Astrocyte of the hippocampus (primary cell): ENCODE measurements around the gene KRTAP9-3.
"Not testable (repeated sequence)": the region's sequence is repeated elsewhere in the genome, so short reads cannot be mapped to it uniquely, and the experiment has no call there.

ENCODE experiments used
- DNase-seq: peaks from one replicate; pipeline ENCODE4 v3.0.0; 2011; ENCODE audit warnings: low read depth, low spot score

Gene KRTAP9-3

DNA sequence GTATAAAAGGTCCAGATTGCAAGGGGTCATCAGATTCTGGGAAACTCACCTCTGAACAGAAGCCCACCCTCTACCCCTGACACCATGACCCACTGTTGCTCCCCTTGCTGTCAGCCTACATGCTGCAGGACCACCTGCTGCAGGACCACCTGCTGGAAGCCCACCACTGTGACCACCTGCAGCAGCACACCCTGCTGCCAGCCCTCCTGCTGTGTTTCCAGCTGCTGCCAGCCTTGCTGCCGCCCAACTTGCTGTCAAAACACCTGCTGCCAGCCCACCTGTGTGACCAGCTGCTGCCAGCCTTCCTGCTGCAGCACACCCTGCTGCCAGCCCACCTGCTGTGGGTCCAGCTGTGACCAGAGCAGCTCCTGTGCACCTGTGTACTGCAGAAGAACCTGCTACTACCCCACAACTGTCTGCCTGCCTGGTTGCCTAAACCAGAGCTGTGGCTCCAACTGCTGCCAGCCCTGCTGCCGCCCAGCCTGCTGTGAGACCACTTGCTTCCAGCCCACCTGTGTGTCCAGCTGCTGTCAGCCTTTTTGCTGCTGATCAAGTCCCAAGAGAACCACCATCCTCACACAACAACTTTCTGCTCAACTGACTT lies 17.5 kb downstream of the KRTAP9-3 start, which contains the start of gene KRTAP9-4:
Gene KRTAP9-4, plus strand, starts transcription at position 51 of the 604 bp plus-strand sequence. Its CDS starts 34 bp downstream, at position 85.
- DNase-seq, result not testable (repeated sequence)

DNA sequence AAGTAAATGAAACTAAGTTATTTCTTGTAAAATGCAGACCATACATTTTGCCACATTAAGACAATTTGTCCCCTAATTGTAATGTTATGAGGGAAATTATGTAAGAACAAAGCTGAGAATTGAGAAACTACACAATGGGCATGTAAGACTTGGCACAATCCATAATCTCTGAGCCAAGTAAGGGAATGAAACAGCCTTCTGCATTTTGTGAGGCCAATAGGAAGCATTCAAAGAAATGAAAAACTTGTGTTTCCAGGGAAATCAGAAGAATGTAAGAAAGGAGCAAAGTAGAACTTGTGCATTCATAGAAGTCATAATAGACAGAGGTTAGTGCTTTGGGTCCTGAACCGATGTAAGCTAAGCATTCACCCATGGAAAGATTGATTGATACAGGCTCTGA lies 19.0 kb downstream of the KRTAP9-3 start:
- DNase-seq, result no peak

DNA sequence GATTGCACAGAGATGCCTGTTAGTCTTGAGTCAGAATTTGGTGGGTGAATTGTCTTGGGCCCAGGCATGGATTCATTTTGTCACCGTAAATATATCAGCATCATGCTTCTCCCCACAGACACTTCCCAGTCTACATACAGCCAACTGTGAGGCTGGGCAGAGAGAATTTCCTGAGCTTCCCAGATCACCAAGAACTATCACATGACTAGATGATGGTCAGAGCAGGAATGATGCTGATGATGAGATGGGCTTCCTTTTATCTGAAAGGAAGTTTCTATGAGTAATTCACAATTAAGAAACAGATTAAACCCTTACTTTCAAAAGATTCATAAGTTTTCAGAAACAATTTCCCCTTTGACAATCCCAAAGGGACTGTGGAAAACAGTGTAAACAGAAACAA lies 22.6 kb downstream of the KRTAP9-3 start:
- DNase-seq, result no peak

DNA sequence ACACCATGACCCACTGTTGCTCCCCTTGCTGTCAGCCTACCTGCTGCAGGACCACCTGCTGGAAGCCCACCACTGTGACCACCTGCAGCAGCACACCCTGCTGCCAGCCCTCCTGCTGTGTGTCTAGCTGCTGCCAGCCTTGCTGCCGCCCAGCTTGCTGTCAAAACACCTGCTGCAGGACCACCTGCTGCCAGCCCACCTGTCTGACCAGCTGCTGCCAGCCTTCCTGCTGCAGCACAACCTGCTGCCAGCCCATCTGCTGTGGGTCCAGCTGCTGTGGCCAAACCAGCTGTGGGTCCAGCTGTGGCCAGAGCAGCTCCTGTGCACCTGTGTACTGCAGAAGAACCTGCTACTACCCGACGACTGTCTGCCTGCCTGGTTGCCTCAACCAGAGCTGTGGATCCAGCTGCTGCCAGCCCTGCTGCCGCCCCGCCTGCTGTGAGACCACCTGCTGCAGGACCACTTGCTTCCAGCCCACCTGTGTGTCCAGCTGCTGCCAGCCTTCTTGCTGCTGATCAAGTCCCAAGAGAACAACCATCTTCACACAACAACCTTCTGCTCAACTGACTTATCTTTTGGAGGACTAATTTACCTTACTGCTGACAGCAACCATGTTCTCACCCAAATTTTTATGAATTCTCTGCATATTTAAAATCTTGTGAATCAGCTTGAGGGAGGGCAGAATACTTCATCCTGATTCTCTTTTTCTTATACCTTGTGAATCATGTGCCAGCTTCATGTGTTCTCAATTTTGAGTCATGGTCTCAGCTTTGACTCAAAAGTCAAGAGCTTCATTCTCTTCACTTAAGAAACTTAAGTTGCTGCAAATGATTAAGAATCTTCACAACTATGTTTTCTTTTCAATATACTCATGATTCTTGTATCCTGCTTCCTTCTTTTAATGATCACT lies 23.4 kb downstream of the KRTAP9-3 start, which contains the start of gene KRTAP9-9:
Gene KRTAP9-9, plus strand, starts transcription at position 4 of the 910 bp plus-strand sequence.
- not testable (repeated sequence) for DNase-seq

DNA sequence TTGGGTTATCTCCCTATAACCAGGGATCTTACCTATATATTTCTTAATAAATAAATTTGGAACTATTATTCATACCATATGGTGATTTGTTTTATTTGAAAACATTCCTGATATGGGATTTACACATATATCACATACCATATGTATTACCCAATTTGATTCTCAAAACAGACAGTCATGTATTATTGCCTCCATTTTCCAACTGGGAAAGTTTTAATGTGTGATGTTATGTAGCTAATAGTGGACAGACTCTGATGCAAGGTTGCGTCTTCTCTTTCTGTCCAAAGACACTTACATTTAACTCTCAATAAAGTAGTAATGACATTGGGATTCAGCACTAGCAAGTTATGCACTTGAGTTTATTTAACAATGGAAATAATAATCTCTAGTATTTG lies 24.0 kb downstream of the KRTAP9-3 start:
- DNase-seq, result no peak

DNA sequence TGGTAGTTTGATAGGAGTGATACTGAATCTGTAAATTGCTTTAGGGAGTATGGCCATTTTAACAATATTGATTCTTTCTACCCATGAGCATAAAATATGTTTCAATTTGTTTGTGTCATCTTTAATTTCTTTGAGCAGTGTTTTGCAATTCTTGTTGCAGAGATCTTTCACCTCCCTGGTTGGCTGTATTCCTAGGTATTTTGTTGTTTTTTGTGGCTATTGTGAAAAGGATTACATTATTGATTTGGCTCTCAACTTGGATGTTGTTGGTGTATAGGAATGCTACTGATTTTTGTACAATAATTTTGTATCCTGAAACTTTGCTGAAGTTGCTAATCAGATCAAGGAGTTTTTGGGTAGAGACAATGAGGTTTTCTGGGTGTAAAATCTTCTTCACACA lies 26.2 kb downstream of the KRTAP9-3 start:
- no peak for DNase-seq

DNA sequence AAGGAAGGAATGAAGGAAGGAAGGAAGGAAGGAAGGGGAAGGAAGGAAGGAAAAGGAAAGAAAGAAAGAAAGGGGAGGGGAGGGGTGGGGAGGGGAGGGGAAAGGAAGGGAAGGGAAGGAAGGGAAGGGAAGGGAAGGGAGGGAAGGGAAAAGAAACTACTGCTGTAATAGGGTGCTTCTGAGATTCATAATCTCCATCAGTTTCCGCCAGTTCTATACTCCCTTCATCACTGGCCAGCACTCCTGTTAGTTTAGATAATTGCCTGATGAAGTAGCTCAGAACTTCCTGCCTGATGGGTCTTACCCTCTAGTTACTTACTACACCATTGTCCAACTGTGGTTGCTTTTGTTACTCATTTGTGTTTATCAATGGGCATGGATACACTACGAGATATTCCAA lies 31.0 kb downstream of the KRTAP9-3 start:
- DNase-seq, result no peak

DNA sequence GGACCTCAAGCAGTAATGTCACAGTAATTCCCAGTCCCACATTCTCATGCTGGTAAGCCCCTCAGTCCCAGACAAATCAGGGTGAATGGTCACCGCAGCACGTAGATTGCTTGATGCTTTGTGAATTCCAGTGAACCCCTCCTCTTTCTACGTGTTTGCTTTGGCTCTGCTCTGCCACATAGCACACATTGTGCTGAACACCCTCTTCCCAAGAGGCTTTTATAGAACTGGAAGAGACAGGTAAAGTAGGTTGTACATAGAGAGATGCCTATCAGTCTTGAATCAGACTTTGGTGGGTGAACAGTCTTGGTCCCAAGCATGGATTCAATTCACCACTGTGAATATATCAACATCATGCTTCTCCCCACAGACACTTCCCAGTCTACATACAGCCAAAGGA lies 32.4 kb downstream of the KRTAP9-3 start:
- no peak for DNase-seq

DNA sequence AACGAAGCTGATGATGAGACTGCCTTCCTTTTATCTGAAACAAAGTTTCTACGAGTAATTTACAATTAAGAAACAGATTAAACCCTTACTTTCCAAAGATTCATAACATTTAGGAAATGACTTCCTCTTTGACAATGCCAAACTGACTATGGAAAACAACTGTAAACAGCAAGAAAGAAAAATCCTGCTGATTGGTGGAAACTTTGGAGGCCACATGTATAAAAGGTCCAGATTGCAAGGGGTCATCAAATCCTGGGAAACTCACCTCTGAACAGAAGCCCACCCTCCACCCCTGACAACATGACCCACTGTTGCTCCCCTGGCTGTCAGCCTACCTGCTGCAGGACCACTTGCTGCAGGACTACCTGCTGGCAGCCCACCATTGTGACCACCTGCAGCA lies 32.8 kb downstream of the KRTAP9-3 start, which contains the start of gene KRTAP9-6:
Gene KRTAP9-6, plus strand, starts transcription at position 301 of the 400 bp plus-strand sequence. Its CDS starts 0 bp downstream, at position 301.
- no peak for DNase-seq

DNA sequence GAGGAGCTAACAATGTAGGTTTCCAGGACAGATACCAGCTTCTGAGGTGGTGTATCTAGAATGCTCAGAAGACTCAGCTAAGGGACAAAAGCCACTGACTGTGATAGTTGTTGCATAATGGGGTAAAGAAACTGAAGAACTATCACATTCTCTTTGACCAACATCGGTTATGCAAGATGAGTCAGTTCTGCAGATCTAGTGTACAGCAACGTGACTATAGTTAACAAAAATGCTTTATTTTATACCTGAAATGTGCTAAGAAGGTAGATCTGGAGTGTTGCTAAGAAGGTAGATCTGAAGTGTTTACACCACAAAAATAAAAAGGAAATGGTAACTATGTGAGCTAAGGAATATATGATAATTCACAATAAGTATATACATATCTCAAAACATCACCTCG lies 35.5 kb downstream of the KRTAP9-3 start:
- no peak for DNase-seq

DNA sequence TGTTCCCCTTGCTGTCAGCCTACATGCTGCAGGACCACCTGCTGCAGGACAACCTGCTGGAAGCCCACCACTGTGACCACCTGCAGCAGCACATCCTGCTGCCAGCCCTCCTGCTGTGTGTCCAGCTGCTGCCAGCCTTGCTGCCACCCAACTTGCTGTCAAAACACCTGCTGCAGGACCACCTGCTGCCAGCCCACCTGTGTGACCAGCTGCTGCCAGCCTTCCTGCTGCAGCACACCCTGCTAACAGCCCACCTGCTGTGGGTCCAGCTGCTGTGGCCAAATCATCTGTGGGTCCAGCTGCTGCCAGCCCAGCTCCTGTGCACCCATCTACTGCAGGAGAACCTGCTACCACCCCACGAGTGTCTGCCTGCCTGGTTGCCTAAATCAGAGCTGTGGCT lies 39.1 kb downstream of the KRTAP9-3 start:
- DNase-seq, result not testable (repeated sequence)

DNA sequence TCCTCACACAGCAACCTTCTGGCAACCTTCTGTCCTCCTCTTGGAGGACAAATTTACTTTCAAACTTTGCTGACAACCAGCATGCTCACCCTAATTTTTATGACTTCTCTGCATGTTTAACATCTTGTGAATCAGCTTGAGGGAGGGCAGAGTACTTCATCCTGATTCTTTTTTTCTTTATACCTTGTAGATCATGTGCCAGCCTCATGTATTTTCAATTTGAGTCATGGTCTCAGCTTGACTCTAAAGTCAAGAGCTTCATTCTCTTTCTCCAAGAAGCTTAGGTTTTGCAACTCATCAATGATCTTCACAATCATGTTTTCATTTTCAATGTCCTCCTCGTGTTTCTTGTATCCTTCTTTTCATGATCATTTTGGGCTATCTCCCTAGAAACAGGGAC lies 39.6 kb downstream of the KRTAP9-3 start:
- no peak for DNase-seq

DNA sequence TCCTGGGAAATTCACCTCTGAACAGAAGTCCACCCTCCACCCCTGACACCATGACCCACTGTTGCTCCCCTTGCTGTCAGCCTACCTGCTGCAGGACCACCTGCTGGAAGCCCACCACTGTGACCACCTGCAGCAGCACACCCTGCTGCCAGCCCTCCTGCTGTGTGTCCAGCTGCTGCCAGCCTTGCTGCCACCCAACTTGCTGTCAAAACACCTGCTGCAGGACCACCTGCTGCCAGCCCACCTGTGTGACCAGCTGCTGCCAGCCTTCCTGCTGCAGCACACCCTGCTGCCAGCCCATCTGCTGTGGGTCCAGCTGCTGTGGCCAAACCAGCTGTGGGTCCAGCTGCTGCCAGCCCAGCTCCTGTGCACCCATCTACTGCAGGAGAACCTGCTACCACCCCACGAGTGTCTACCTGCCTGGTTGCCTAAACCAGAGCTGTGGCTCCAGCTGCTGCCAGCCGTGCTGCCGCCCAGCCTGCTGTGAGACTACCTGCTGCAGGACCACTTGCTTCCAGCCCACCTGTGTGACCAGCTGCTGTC lies 43.5 kb downstream of the KRTAP9-3 start, which contains the start of gene KRTAP9-7:
Gene KRTAP9-7, plus strand, starts transcription at position 51 of the 543 bp plus-strand sequence. Its CDS starts 0 bp downstream, at position 51.
- DNase-seq, result not testable (repeated sequence)

DNA sequence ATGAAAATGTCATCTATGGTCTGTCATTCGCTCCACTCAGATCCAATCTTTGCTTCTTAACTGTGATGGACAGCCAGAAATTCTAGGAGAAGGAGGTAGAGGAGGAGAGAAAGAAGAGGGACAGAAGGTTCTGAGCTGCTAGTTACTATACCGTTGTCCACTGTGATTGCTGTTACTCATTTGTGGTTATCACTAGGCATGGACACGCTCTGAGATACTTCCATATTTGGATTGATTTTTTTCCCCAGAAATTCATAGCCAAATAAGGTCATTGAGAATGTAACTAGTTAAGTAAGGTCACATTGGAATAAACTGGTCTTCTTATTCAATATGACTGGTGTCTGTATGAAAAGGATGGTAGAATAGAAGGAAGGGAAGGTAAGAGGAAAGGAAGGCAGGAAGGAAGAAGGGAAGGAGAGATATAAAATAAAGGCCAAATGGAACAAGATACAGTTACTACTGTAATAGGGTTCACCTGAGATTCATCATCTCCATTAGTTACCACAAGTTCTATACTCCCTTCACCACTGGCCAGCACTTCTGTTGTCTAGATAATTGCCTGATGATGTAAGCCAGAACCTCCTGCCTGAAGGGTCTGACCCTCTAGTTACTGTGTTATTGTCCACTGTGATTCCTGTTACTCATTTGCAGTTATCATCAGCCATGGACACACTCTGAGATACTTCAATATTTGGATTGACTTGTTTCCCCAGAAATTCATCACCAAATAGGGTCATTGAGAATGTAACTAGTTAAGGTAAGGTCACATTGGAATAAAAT lies 46.1 kb downstream of the KRTAP9-3 start:
- no peak for DNase-seq
